GM19240 (cell line): Measurements from ENCODE around the gene RFT1.

ENCODE experiments used
- DNase-seq: peaks from one replicate; pipeline ENCODE4 v3.0.0; 2011; ENCODE audit warnings: low spot score; ENCODE audit not compliant: insufficient read length

The RFT1 gene

GRCh38 chr3:53150247-53151085, 20.2 kb upstream of the RFT1 start:
- no peak for DNase-seq

DNA sequence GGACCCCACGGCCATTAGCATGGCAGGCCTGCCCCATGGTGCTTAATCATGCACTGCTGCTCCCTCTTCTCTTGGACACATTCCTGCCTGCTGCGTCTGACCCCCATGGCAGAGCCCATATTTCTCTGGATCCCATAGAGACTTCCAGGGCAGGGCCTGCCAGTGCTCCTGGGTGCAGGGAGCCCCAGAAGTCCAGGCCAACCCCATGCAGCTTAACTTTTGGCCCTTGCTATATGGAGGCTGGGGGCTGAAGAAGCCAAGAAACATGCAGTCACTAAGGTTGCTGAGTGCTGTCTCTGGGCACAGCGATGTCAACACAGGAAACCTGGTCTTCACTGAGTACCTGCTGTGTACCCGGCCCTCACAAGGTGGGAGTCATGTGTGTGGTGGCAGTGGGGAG, 19.5 kb upstream of the RFT1 start:
- DNase-seq: no peak

DNA sequence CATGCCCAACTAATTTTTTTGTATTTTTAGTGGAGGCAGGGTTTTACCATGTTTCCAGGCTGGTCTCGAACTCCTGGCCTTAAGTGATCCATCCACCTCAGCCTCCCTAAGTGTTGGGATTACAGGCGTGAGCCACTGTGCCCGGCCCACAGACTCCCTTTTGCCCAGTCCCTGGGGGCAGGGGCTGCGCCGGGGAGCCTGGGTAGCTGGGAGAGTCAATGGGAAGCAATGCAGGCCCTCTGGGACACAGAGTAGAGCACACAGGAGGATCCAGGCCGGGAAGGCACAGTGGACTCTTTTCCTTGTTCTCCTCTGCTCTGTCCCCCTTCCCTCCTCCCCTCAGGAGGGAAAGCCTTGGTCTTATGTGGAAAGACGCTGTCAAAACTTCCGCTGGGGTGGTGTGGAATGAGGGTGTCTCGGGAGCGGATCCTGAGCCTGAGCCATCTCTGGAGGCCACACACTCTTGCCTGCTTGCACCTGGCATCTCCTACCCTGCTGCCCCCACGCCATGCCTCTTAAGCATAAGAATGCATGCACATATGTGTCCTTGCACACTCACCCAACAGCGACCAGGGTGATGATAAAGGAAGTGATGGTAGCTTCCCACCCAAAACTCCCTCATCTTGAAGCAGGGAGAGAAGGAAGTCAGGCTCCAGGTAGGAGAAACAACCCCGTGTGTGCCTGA, 18.9 kb upstream of the RFT1 start:
- DNase-seq: no peak

GRCh38 chr3:53147903-53148400, 17.7 kb upstream of the RFT1 start:
- DNase-seq: no peak

DNA sequence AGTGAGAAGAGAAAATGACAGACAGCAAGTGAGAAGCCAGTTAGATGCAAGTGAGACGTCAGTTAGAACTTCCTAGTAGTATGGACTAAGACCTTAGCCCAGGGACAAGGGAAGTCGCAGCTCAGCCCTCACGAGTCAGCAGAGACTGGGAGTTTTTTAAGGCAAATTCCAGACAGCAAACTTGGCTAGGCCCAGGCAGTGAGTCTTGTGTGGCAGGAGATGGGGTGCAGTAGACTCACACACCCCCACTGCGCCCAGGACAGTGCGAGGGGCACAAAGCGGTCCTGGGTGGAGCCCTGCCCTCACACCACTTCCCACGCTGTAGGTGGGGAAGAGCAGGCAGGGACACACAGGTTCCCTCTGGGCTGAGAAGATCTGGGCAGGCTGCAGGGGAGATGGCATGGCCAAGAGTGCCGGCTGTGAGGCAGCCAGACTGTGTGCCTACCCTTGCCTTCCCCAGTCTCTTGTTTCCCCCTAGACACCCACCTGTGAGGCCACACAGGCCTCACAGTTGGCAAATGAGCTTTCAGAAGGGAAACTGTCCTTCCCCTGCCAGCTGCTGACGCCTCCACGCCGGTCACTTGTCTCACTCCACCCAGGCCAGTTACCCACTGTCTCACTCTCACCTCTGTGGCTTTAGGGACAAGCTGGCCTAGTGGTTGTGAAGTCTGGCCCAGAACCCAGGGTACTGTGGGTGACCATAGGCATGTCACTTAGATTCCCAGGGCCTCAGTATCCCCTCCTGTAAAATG, 17.1 kb upstream of the RFT1 start:
- no peak for DNase-seq

GRCh38 chr3:53146319-53146891, 16.2 kb upstream of the RFT1 start:
- no peak for DNase-seq

- DNase-seq: no peak
Observed at GRCh38 chr3:53145713-53146080, 15.5 kb upstream of the RFT1 start.

- DNase-seq: no peak
Observed at GRCh38 chr3:53144862-53145712, 14.9 kb upstream of the RFT1 start.

- DNase-seq: no peak
Observed at GRCh38 chr3:53144446-53144845, 14.2 kb upstream of the RFT1 start.

DNA sequence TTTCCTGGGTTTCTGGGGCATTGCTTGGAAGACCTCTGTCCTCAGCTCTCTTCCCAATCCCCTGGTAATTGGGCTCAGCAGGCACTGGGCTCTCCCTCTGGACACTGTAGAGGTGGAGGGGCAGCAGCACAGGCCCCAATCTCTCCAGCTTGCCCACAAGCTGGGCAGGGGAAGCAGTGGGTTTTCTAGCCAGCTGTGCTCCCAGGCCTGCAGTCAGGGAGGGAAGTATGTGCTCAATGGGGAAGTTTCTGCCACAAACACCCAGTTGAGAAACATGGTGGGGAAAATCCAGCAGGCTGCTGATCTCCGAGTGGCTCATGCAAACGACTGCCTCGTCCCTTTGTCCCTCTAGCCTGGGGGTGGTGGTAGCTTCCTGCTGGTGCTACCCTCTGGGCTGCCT, 12.8 kb upstream of the RFT1 start:
- DNase-seq: no peak

- no peak for DNase-seq
Observed at GRCh38 chr3:53140847-53141845, 10.9 kb upstream of the RFT1 start.

DNA sequence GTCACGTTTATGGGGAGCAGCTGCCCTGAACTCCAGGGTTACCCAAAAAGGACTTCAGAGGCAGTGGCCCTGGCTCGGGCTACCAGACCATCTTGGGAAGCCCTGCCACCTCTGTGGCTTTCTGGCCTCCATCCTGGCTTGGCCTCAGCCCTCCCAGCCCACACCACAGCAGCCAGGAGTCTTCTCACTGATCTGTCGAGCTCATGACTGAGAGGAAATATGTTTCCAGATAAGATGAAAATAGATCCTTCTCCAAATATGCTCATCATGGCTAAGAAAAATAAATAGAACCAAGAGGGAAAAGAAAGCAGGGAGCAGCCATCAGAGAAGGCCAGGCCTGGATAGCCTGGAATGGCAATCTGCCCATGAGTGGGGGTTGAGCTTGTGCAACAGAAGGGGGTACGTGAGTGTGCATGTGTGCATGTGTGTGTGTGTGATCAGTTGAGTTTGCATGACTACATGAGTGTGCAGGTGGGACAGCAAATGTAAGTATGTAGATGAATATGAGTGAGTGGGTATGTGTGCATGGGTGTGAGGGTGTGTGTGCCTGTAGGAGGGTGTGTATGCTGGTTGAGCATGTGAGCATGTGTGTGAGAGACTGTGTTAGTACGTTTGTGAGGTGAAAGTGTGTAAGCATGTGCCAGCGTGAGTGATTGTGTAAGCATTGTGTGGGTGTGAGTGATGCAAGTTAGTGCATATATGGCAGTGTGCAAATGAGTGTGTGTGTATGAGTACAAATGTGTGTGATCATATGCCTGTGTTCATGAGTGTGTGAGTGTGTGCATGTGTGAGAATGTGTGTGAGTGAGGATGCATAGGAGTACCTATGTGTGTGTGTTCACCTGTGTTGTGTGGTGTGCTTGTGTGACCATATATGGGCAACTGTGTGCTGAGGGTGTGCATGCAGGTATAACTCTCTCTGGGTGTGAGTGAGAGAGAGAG, 9.9 kb upstream of the RFT1 start:
- no peak for DNase-seq

- no peak for DNase-seq
Observed at GRCh38 chr3:53137835-53138446, 7.7 kb upstream of the RFT1 start.

DNA sequence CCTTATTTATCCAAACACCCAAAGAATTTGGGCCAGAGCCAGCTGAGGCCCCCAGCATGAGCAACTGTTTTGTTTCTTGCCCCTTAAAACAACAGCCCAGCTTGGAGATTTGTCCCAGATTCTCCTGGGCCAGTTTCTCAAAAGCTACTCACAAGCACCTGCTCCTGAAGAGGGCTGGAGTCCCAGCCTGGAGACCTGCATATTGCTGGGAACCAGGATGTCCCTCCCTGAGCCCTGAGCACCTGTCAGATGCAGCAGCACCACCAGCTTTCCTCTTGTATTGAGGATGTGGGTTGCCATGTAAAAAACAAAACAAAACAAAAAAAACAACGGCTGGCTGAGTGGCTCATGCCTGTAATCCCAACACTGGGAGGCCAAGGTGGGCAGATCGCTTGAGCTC, 7.0 kb upstream of the RFT1 start:
- no peak for DNase-seq

DNA sequence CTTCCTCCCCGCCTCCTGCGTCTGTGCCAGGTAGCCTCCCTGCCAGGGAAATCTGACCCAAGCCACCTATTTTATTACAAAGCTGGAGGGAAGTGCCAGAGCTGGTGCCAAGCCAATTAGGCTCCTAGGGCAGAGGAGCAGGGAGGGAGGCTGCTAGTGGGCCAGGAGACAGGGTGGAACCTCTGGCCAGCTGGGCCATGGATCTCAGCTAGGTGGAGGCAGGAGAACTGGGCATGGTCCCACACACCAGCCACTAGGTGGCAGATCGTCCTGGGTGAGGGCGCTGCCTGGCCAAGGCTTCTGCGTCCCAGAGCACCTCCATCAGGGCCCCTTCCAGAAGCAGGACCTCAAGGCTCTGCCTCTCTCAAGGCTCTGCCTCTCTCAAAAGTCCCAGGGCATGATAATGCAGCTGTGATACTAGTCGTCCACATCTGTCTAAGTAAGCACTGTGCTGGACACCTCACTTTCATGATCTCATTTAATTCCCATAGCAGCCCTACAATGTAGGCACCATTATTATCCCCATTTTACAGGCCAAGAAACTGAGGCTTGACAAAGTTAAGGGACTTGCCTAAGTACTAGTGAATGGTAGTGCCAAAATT, 4.5 kb upstream of the RFT1 start:
- DNase-seq: peak; percentile 74

DNA sequence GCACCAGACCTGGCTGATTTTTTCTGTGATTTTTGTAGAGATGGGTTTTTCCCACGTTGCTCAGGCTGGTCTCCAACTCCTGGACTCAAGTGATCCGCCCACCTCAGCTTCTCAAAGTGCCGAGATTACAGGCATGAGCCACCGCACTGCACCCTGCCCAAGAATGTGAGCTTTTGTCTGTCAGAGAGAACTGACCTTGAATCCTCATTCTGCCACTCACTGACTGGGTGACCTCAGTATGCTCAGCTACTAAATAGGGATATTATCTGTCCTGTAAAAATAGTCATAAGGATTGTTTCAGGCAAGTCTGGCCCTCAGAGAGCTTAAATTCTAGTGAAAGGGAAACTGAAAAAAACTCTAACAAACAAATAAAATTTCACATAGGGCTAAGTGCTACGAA, 2.1 kb upstream of the RFT1 start:
- no peak for DNase-seq

DNA sequence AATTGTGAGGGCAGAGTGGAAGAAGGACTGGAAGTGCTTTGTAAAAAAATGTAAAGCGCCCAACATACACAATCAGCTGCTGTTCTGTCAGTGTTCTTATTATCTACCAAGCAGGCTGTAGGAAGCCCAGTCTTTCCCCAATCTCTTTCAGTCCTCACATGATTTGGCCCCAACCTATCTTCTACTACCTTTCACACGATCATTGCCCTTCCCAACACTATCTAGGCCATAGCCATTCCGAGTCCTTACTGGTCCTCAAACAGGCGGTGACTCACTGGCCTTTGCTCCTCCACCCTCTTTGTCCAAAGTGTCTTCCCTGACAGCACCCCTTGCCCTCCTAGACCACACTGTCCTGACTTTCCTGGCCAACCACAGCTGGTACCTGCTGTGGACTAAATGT, 861 bp upstream of the RFT1 start:
- DNase-seq: no peak

- DNase-seq: no peak
Observed at GRCh38 chr3:53129344-53129743, 891 bp downstream of the RFT1 start.
